Sigmoid colon (tissue), 7 donors: ENCODE measurements around the gene CNNM3. TPM values are rescaled to one million over a fixed set of nuclear protein-coding genes. Genes with fewer than 3 reads are reported as not detected.
"Not testable (repeated sequence)": the region's sequence is repeated elsewhere in the genome, so short reads cannot be mapped to it uniquely, and the experiment has no call there.

ENCODE experiments used
- DNase-seq: peaks from one replicate; pipeline ENCODE4 v3.0.0-alpha.2; 2019
- H3K27ac ChIP-seq, 4 donors: fragments of 200-600 bp; sonication (generic); one replicate each; pipeline ENCODE4 v1.5.1; 2016 to 2019; ENCODE audit warnings: mild to moderate bottlenecking in 1 of 4
- H3K27me3 ChIP-seq, 3 donors: fragments of 200-600 bp; sonication (generic); one replicate each; pipeline ENCODE4 v1.5.1; 2019; ENCODE audit warnings: mild to moderate bottlenecking in 1 of 3
- H3K36me3 ChIP-seq, 4 donors: fragments of 200-600 bp; sonication (generic); one replicate each; pipeline ENCODE4 v1.5.1; 2016 to 2019
- H3K4me1 ChIP-seq, 4 donors: fragments of 200-600 bp; sonication (generic); one replicate each; pipeline ENCODE4 v1.5.1; 2017 to 2019
- H3K4me3 ChIP-seq, 4 donors: fragments of 200-600 bp; sonication (generic); one replicate each; pipeline ENCODE4 v1.5.1; 2017 to 2019; ENCODE audit warnings: mild to moderate bottlenecking in 2 of 4, moderate library complexity in 1 of 4
- H3K9me3 ChIP-seq, 4 donors: fragments of 200-600 bp in 3 of 4; sonication (generic) in 3 of 4; one replicate each; pipeline versions ENCODE4 v1.5.1 to v1.6.1; 2013 to 2019
- EP300 ChIP-seq, 4 donors: sonication (generic); formaldehyde crosslinking; IDR thresholded peaks; one replicate each; pipeline ENCODE4 v1.6.1; 2017; ENCODE audit warnings: antibody characterized with exemption in 4 of 4
- POLR2A ChIP-seq, 2 donors: fragments of 450-650 bp; IDR thresholded peaks; one replicate each; pipeline ENCODE4 v1.6.1; 2016; ENCODE audit warnings: antibody characterized with exemption in 2 of 2, mild to moderate bottlenecking in 2 of 2, moderate library complexity in 2 of 2
- POLR2AphosphoS5 ChIP-seq, 4 donors: sonication (generic); formaldehyde crosslinking; IDR thresholded peaks; one replicate each; pipeline ENCODE4 v1.6.1; 2017; ENCODE audit warnings: antibody characterized with exemption in 4 of 4
- WGBS, 2 donors: extraction: QIAGEN DNeasy Blood & Tissue Kit; methylation state at CpG; one replicate each; pipeline ENCODE4 v1.1.7; 2013; 5-methylcytosine and 5-hydroxymethylcytosine counted together
- intact Hi-C: fragments of 100-400 bp; cut with DNase I; formaldehyde crosslinking; loops from one replicate; pipeline ENCODE4 v1.15.1; 2023
- polyA plus RNA-seq, 3 donors: library from polyadenylated mRNA; stranded (reverse); fragments of 200-250 nt; gene quantifications; one replicate each; pipeline ENCODE4 v1.2.3, GENCODE V29; 2013
- total RNA-seq, 4 donors: library from RNA; depleted of rRNA; stranded (reverse); fragments of >200 nt; gene quantifications; one replicate each; pipeline ENCODE4 v1.1.0, GENCODE V29; 2016
- TF ChIP-seq, protein P1 (sequence below), 4 experiments: fragments of 450-650 bp in 3 of 4; fragments of 200-600 bp in 1 of 4; IDR thresholded peaks; one replicate each; pipeline ENCODE4 v1.5.1; 2016 to 2019; ENCODE audit warnings: antibody characterized with exemption in 4 of 4, mild to moderate bottlenecking in 3 of 4, moderate library complexity in 2 of 4
- donor health status: healthy with polysubstance abuse.
- donor health status: Bipolar disorder and iron deficiency.
- donor health status: healthy.

The CNNM3 gene
- total and polyA plus RNA-seq, 7 donors: 1.2 to 16.6 (median 10.0) TPM

DNA sequence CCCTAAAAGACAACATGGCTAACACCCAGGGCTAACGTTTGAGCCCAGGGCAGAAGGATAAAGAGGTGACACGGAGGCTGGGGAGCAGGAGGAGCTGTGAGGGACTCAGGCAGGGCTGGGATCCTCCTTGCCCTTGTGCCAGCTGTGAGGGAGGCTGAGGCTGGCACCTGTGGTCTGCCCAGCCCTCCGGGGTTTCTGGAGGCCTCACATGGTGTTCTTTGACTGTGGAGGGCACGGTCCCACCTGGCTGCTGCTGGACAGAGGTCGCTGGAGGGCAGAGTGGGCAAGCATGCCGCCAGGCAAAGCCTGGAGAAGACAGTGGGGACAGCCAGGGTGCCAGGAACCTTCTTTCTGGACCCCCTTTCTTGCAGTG is 26.8 kb upstream of the CNNM3 start:
- intact Hi-C loops: no loop called here
- Histone ChIP-seq H3K4me3 (no peak overlapping the region), H3K27me3 (no peaks in the 10 kb centered on the region), H3K27ac (peak overlapping the region in 2 of 4 donors; percentile 64 to 65), H3K36me3 (no peaks in the 10 kb centered on the region), H3K4me1 (peaks cover 0 to 34% (median 33%) of the 10 kb centered on the region in 4 donors), H3K9me3 (no peaks in the 10 kb centered on the region)
- WGBS, 2 donors: 29 to 72% methylated on average over 6 of the region's 6 CpGs
- peak; percentile 42 for DNase-seq
- TF ChIP-seq POLR2AphosphoS5 (IDR thresholded peaks at IDR 0.05) (no peak), EP300 (IDR thresholded peaks at IDR 0.05) (no peak), POLR2A (IDR thresholded peaks at IDR 0.05) (no peak)
- TF ChIP-seq, protein P1, sequence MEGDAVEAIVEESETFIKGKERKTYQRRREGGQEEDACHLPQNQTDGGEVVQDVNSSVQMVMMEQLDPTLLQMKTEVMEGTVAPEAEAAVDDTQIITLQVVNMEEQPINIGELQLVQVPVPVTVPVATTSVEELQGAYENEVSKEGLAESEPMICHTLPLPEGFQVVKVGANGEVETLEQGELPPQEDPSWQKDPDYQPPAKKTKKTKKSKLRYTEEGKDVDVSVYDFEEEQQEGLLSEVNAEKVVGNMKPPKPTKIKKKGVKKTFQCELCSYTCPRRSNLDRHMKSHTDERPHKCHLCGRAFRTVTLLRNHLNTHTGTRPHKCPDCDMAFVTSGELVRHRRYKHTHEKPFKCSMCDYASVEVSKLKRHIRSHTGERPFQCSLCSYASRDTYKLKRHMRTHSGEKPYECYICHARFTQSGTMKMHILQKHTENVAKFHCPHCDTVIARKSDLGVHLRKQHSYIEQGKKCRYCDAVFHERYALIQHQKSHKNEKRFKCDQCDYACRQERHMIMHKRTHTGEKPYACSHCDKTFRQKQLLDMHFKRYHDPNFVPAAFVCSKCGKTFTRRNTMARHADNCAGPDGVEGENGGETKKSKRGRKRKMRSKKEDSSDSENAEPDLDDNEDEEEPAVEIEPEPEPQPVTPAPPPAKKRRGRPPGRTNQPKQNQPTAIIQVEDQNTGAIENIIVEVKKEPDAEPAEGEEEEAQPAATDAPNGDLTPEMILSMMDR (IDR thresholded peaks at IDR 0.05): no peak

DNA sequence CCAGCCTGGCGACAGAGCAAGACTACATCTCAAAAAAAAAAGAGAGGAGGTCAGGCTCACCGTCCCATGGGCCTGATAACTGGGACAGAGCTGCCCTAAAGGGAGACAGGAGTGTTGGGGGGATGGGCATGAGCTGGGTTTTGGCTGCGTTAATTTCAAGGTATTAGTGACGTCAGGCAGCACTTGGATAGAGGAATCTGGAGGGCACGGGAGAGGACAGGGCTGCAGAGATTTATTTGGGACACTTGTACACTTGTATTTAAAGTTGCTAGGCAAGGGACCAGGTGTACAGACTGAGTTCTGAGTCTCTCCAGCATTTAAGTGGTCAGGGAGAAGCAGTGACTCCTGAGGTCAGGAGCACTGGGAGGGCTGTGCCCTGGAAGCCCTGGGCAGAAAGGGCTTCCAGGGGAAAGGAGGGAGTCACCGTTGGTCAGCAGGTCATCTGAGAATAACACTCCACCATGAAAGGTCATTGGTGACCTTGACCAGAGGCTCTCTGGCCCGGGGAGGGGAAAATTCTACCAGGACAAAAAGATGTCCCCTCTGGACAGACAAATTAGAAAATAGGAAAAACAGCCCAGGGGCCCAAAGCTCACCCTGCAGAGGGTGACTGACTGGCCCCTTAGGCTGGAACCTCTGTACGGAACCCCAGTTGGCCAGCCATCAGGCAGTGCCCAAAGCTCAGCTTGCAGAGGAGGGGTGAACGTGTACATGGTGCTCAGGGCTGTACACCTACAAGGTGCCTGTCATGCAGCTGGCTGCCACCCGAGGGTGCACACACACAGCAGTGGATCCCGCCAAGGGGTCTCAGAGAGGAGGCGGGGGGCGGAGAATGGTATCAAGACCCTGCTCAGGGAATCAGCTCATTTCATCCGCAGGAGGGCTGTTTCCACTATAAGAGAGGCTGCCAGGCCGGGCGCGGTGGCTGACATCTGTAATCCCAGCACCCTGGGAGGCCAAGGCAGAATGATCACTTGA is 23.0 kb upstream of the CNNM3 start:
- 87 to 91% methylated on average over 17 of the region's 17 CpGs for WGBS, 2 donors

DNA sequence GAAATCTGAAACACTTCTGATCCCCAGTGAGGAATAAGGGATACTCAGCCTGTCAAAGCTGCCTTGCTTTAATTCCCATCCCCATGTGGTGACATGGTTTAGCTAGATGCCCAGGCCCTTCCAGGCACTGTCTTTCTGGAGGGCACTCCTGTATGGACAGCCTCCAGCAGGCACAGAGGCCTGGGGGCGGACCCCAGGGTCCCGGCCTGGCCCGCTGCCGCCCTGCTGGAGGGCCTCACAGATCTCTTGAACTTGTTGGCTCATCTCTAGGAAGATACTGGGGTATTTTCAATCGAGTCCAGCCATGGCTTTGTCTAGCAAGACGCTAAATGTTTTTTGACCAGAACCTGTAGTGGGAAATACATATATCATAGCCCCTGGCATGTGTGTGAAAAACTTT is 21.0 kb upstream of the CNNM3 start:
- Histone ChIP-seq H3K4me3 (no peak overlapping the region), H3K4me1 (no peaks in the 10 kb centered on the region), H3K27me3 (no peaks in the 10 kb centered on the region), H3K36me3 (peaks cover 0 to 28% (median 6%) of the 10 kb centered on the region in 4 donors), H3K9me3 (no peaks in the 10 kb centered on the region), H3K27ac (no peak overlapping the region)
- peak; percentile 35 for DNase-seq
- intact Hi-C loops: no loop called here
- WGBS, 2 donors: 97 to 98% methylated on average over 6 of the region's 6 CpGs
- TF ChIP-seq, protein P1 (IDR thresholded peaks at IDR 0.05): no peak
- TF ChIP-seq POLR2AphosphoS5 (IDR thresholded peaks at IDR 0.05) (no peak), EP300 (IDR thresholded peaks at IDR 0.05) (no peak), POLR2A (IDR thresholded peaks at IDR 0.05) (no peak)

More for the DNA sequence above, 23.0 kb upstream of the CNNM3 start:
- intact Hi-C loops: no loop called here
- peak; percentile 48 for DNase-seq
- no peak for TF ChIP-seq POLR2AphosphoS5 (IDR thresholded peaks at IDR 0.05)
- H3K4me3 ChIP-seq: no peak overlapping the region
- no peaks in the 10 kb centered on the region for H3K27me3 ChIP-seq
- no peaks in the 10 kb centered on the region for H3K9me3 ChIP-seq
- peaks cover 0 to 10% (median 3%) of the 10 kb centered on the region in 4 donors for H3K36me3 ChIP-seq
- H3K4me1 ChIP-seq: peaks cover 0 to 14% (median 13%) of the 10 kb centered on the region in 4 donors
- no peak overlapping the region for H3K27ac ChIP-seq

DNA sequence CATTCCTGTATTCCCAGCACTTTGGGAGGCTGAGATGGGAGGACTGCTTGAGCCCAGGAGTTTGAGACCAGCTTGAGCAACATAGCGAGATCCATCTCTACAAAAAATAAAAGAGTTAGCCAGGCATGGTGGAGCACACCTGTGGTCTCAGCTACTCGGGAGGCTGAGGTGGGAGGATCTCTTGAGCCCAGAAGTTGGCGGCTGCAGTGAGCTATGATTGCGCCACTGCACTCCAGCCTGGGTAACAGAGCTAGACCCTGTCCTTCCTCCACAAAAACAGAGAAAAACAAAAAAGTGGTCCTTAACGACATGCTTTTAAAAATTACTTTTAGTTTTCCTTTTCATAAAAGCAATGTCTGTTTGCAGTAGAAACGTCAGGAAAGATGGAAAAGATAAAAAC is 19.6 kb upstream of the CNNM3 start:
- peaks cover 0 to 29% (median 6%) of the 10 kb centered on the region in 4 donors for H3K36me3 ChIP-seq
- H3K27me3 ChIP-seq, H3K27ac ChIP-seq, DNase-seq, intact Hi-C loops, H3K9me3 ChIP-seq, H3K4me1 ChIP-seq, H3K4me3 ChIP-seq: not testable (repeated sequence)
- WGBS, 2 donors: 91 to 92% methylated on average over 6 of the region's 6 CpGs

DNA sequence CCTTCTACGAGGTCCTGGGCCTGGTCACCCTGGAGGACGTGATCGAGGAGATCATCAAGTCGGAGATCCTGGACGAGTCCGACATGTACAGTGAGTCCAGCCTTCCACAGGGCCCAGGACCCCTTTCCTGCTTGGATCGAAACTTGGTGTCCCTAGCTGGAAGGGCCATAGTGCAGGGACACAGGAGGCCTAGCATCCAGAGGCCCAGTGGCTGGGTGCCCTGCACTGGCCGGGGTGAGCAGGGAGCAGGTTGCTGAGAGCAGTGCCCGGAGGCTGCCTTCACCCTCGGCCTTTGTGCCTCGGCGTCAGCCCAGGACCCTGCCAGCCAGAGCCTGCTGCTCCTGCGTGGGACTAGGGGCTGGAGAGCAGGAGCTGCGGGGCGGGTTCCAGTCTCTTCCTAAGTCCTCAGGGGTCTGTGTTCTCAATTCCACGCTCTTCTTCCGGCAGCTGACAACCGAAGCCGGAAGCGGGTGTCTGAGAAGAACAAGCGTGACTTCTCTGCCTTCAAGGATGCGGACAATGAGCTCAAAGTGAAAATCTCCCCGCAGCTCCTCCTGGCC is 18.9 kb upstream of the CNNM3 start:
- Histone ChIP-seq H3K36me3 (peaks cover 0 to 35% (median 6%) of the 10 kb centered on the region in 4 donors), H3K27me3 (no peaks in the 10 kb centered on the region), H3K4me3 (no peak overlapping the region), H3K4me1 (peaks cover 0 to 8% (median 7%) of the 10 kb centered on the region in 4 donors), H3K9me3 (no peaks in the 10 kb centered on the region), H3K27ac (no peak overlapping the region)
- TF ChIP-seq POLR2A (IDR thresholded peaks at IDR 0.05) (no peak), EP300 (IDR thresholded peaks at IDR 0.05) (no peak), POLR2AphosphoS5 (IDR thresholded peaks at IDR 0.05) (no peak)
- TF ChIP-seq, protein P1 (IDR thresholded peaks at IDR 0.05): no peak
- DNase-seq: peak; percentile 46
- intact Hi-C loops: no loop called here
- 95 to 96% methylated on average over 23 of the region's 23 CpGs for WGBS, 2 donors
